Measurements from ENCODE around the gene TTC7B. TPM values are rescaled to one million over a fixed set of nuclear protein-coding genes. Genes with fewer than 3 reads are reported as not detected.

The TTC7B gene
- total RNA-seq, 1 experiment from 2014 or later = 24.2 TPM

DNA sequence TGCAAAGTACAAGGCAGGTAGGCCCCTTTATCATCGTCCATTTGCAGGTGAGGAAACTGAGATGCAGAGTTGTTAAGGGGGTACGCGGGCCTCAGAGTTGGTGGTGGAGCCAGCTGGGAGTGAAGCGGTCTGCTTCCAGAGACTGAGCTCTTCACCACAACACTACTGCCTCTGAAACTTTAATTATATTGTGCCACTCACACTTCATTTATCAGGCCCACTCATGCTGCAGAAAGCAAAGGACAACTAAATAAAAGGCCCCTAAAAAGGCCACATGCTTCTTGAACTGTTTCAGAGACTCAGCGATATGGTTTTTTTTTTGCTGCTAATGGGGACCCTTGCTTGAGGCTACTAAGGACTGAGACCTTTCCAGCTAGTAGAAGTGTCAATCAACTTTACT lies 153.1 kb downstream of the TTC7B start:
- DNase-seq (ENCODE audit: low read depth in 1 of 2, low spot score in 2 of 2) = no peak
- no peaks in the 10 kb centered on the region for H3K9me3 ChIP-seq (replicated peaks)
- no peaks in the 10 kb centered on the region for H3K27me3 ChIP-seq (replicated peaks)
- H3K4me3 ChIP-seq = no peak overlapping the region
- peaks cover 9% of the 10 kb centered on the region for H3K4me1 ChIP-seq (replicated peaks)
- no peaks in the 10 kb centered on the region for H3K36me3 ChIP-seq
- H3K27ac ChIP-seq = no peak overlapping the region

DNA sequence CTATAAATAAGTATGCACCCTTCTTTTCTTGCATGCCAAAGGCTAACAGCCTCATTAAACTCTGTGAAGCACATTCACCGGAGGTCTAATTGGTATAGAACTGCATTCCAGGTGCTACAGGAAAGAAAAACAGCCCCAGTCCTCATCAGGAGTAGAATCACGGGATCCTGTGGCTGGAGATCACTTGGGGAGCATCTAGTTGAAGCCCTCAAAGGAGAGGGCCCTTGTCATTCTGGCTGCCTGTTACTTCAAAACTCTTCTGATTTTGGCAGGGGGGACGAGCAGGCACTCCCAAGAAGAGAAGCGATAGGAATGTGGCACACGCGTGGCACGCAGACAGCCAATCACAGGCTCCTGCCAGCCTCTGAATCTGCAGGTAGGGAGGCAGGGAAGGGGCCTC lies 154.4 kb downstream of the TTC7B start:
- Histone ChIP-seq H3K4me1 (replicated peaks) (peaks cover 10% of the 10 kb centered on the region), H3K36me3 (no peaks in the 10 kb centered on the region), H3K27ac (no peak overlapping the region), H3K27me3 (replicated peaks) (no peaks in the 10 kb centered on the region), H3K9me3 (replicated peaks) (no peaks in the 10 kb centered on the region), H3K4me3 (no peak overlapping the region)
- DNase-seq (ENCODE audit: low read depth in 1 of 2, low spot score in 2 of 2) = no peak

- Histone ChIP-seq H3K4me3 (no peak overlapping the region), H3K9me3 (replicated peaks) (no peaks in the 10 kb centered on the region), H3K27me3 (replicated peaks) (no peaks in the 10 kb centered on the region), H3K27ac (no peak overlapping the region), H3K4me1 (replicated peaks) (peaks cover 10% of the 10 kb centered on the region), H3K36me3 (no peaks in the 10 kb centered on the region)
- DNase-seq (ENCODE audit: low read depth in 1 of 2, low spot score in 2 of 2) = no peak
Observed at GRCh38 chr14:90660865-90661570, 155.2 kb downstream of the TTC7B start.

DNA sequence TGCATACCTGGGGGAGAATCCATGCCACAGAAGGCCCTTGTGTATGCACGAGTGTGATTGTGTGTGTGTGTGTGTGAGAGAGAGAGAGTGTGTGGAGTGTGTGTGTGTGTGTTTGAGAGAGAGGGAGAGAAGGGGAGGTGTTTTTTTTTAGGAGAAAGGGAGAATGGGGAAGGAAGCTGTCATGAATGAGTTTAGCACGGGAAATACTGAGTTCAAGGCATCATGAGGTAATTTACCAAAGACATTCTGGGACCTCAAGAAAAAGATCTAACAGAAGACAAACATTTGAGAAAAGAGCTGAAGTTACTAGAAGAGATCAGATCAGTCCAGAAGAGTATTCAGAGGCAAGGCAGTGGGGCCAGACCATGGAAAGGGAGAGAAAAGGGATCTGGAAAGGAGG lies 157.1 kb downstream of the TTC7B start:
- Histone ChIP-seq H3K27ac (no peak overlapping the region), H3K36me3 (no peaks in the 10 kb centered on the region), H3K27me3 (replicated peaks) (no peaks in the 10 kb centered on the region), H3K4me1 (replicated peaks) (peaks cover 10% of the 10 kb centered on the region), H3K9me3 (replicated peaks) (no peaks in the 10 kb centered on the region), H3K4me3 (no peak overlapping the region)
- no peak for DNase-seq (ENCODE audit: low read depth in 1 of 2, low spot score in 2 of 2)

DNA sequence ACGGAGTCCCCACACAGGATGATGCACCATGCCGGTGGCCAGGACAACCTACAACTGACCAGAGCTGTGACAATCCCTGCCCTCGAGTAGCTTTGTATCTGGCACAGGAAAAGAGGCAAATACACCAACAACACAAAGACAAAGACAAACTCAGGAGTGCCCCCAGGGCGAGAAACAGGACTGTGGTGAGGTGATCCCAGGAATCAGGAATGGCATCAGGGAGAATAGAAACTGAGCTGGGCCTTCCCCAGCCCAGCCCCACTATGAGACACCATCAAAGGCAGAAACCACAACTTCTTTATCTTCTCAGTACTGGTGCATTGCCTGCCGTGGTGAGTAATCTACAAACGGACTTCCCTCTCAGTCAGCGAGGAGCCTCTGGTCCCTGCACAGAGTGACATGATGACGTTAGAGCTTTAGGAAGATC lies 157.7 kb downstream of the TTC7B start:
- no peaks in the 10 kb centered on the region for H3K27me3 ChIP-seq (replicated peaks)
- no peaks in the 10 kb centered on the region for H3K9me3 ChIP-seq (replicated peaks)
- H3K36me3 ChIP-seq = no peaks in the 10 kb centered on the region
- peak; percentile 52 to 61 for DNase-seq (ENCODE audit: low read depth in 1 of 2, low spot score in 2 of 2)
- H3K4me3 ChIP-seq = no peak overlapping the region
- peaks cover 10% of the 10 kb centered on the region for H3K4me1 ChIP-seq (replicated peaks)
- no peak overlapping the region for H3K27ac ChIP-seq

DNA sequence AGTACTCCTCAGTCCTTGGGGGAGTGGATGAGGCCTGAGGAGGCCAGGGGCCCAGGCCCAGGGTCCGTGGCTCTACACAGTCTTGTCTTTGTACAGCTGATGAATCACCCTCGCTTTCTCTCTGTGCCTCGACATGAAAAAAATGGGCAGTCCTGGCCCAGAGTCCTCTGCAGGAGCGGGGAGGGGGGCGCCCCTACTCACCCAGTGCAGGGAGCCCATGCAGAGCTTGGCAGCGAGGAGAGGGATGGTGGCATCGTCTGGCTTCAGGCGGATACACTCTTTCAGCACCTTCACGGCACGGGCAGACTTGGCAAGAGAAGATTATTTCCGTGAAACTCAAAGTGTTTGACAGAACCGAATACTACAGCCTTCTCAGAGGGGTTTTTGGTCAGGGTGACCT lies 159.3 kb downstream of the TTC7B start:
- Histone ChIP-seq H3K27ac (no peak overlapping the region), H3K36me3 (no peaks in the 10 kb centered on the region), H3K4me3 (no peak overlapping the region), H3K27me3 (replicated peaks) (no peaks in the 10 kb centered on the region), H3K4me1 (replicated peaks) (peaks cover 10% of the 10 kb centered on the region), H3K9me3 (replicated peaks) (no peaks in the 10 kb centered on the region)
- DNase-seq (ENCODE audit: low read depth in 1 of 2, low spot score in 2 of 2) = no peak

GRCh38 chr14:90655829-90656228 lies 160.4 kb downstream of the TTC7B start:
- H3K36me3 ChIP-seq = no peaks in the 10 kb centered on the region
- no peak overlapping the region for H3K27ac ChIP-seq

DNA sequence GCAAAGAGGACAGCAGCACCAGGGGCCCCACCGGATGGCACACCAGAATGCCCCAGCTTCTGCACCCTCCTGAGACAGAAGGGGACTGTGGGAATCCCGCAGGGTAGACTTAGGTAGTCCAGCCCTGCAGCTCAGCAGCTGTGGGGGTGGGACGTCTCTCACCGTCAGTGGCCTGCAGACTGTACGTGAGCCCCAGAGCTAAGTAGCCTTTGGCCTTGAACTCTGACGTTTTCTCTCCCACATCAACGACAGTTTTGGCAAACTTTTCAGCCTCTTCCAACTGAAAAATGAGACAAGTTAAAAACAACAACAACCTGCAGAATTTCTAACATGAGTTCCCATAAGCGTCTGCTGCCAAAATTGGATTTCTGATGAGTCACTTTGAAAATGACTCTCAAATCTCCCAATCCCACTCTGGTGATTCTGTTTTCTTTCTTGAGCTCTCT lies 161.4 kb downstream of the TTC7B start:
- Histone ChIP-seq H3K36me3 (no peaks in the 10 kb centered on the region), H3K4me1 (replicated peaks) (peaks cover 10% of the 10 kb centered on the region), H3K9me3 (replicated peaks) (no peaks in the 10 kb centered on the region), H3K27ac (no peak overlapping the region), H3K27me3 (replicated peaks) (no peaks in the 10 kb centered on the region), H3K4me3 (no peak overlapping the region)
- no peak for DNase-seq (ENCODE audit: low read depth in 1 of 2, low spot score in 2 of 2)

More at GRCh38 chr14:90655829-90656228, 160.4 kb downstream of the TTC7B start:
- no peak for DNase-seq (ENCODE audit: low read depth in 1 of 2, low spot score in 2 of 2)
- H3K4me1 ChIP-seq (replicated peaks) = peaks cover 10% of the 10 kb centered on the region
- no peaks in the 10 kb centered on the region for H3K9me3 ChIP-seq (replicated peaks)
- no peak overlapping the region for H3K4me3 ChIP-seq
- H3K27me3 ChIP-seq (replicated peaks) = no peaks in the 10 kb centered on the region

DNA sequence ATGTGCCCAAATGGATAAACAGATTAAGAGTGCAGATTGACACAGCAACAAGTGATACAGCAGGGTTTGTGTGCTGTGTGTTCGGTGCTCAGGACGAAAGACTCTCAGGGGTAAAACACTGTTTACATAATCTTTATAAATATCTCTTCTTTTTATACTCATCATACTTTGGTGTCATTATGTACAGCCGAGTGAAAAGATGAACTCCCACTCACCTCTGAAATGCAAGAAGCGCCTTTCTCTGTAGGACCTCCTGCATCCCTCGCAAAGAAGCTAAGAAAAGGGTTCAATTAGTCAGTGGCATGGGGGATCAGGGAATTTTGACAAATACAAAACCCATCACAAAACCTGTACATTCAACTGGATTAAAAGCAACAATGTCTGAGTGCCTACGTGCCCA lies 163.6 kb downstream of the TTC7B start:
- no peaks in the 10 kb centered on the region for H3K27me3 ChIP-seq (replicated peaks)
- no peaks in the 10 kb centered on the region for H3K9me3 ChIP-seq (replicated peaks)

DNA sequence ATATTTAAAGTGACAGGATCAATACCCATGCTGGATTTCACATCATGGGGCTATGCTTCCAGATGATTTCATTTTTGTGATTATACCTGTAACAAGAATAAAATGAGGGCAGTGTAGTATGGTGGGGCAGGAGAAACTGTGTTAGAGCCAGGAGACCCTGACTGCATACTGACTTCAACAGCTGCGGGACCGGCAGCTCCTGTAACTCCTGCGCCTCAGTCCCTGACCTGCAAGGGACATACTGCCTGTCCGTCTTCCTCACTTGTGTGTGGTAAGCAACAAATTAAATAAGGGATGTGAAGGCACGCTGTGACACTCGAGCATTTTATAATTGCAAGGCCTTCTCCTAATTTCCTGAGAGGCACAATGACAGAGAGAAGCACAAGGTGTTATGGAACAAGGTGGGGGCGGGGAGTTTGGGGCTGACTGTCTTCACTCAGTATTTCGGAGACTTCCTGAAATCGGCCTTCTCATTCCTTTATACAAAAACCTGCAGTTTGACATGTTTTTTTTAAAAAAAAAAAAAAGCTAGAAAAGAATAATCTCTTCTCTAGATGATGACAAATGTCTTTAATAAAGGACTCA lies 164.2 kb downstream of the TTC7B start:
- no peak for DNase-seq (ENCODE audit: low read depth in 1 of 2, low spot score in 2 of 2)
- H3K9me3 ChIP-seq (replicated peaks) = no peaks in the 10 kb centered on the region
- H3K27ac ChIP-seq = no peak overlapping the region
- H3K4me1 ChIP-seq (replicated peaks) = no peaks in the 10 kb centered on the region
- no peaks in the 10 kb centered on the region for H3K36me3 ChIP-seq
- no peak overlapping the region for H3K4me3 ChIP-seq
- H3K27me3 ChIP-seq (replicated peaks) = no peaks in the 10 kb centered on the region

More for the DNA sequence above, 163.6 kb downstream of the TTC7B start:
- DNase-seq (ENCODE audit: low read depth in 1 of 2, low spot score in 2 of 2) = no peak
- no peak overlapping the region for H3K4me3 ChIP-seq
- H3K4me1 ChIP-seq (replicated peaks) = no peaks in the 10 kb centered on the region
- no peaks in the 10 kb centered on the region for H3K36me3 ChIP-seq
- no peak overlapping the region for H3K27ac ChIP-seq

- Histone ChIP-seq H3K4me1 (replicated peaks) (peaks cover 6% of the 10 kb centered on the region), H3K9me3 (replicated peaks) (no peaks in the 10 kb centered on the region), H3K36me3 (no peaks in the 10 kb centered on the region), H3K27ac (no peak overlapping the region), H3K27me3 (replicated peaks) (no peaks in the 10 kb centered on the region), H3K4me3 (no peak overlapping the region)
- no peak for DNase-seq (ENCODE audit: low read depth in 1 of 2, low spot score in 2 of 2)
Observed at GRCh38 chr14:90651271-90651804, 164.9 kb downstream of the TTC7B start.

DNA sequence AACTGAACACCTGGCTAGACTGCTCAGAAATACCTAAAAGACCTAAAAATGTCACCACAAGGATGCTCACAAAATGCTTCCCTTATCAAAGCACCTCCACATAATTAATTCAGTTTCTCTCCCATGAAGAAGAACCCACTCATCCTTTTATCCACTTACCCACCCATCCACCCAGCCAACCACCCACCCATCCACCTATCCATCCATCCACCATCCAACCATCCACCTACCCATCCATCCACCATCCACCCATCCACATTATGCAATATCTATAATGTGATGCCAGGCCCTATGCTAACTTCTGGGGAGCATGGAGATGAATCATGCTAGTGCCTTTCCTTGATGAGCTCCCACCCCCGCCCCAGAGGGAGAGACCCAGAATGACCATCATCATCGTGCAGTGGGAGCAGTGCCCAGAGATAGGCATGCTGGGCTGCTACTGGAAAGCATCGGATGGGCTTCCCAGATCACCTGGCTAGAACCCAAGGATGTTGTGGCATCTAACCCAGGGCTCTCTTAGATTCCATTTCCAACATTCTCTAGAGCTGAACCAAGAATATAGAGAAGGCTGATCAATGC lies 166.6 kb downstream of the TTC7B start:
- peaks cover 14% of the 10 kb centered on the region for H3K4me1 ChIP-seq (replicated peaks)

DNA sequence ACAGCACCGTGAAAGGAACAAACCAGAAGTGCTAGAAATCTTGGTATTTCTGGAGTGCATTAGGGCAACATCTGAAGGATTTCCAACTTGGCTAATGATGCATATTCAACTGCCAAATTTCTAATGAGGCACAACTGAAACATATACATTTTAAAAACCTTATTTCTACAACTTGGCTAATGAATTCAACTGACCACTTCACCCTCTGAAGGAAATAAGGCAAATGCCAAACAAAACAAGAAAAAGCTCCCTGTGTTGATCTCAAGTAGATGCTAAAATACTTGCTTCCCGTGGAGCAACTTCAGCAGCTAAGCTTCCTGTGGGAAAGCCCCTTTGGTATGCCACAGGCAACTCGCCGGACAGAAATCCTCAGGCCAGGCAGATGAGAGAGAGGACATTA lies 167.1 kb downstream of the TTC7B start:
- Histone ChIP-seq H3K27ac (no peak overlapping the region), H3K27me3 (replicated peaks) (no peaks in the 10 kb centered on the region), H3K4me1 (replicated peaks) (peaks cover 14% of the 10 kb centered on the region), H3K9me3 (replicated peaks) (no peaks in the 10 kb centered on the region), H3K36me3 (no peaks in the 10 kb centered on the region), H3K4me3 (no peak overlapping the region)
- no peak for DNase-seq (ENCODE audit: low read depth in 1 of 2, low spot score in 2 of 2)

More for the DNA sequence above, 166.6 kb downstream of the TTC7B start:
- no peak for DNase-seq (ENCODE audit: low read depth in 1 of 2, low spot score in 2 of 2)
- no peaks in the 10 kb centered on the region for H3K9me3 ChIP-seq (replicated peaks)
- H3K27ac ChIP-seq = no peak overlapping the region
- H3K27me3 ChIP-seq (replicated peaks) = no peaks in the 10 kb centered on the region
- H3K4me3 ChIP-seq = no peak overlapping the region
- H3K36me3 ChIP-seq = no peaks in the 10 kb centered on the region

- H3K27me3 ChIP-seq (replicated peaks) = no peaks in the 10 kb centered on the region
- no peaks in the 10 kb centered on the region for H3K36me3 ChIP-seq
- DNase-seq (ENCODE audit: low read depth in 1 of 2, low spot score in 2 of 2) = no peak
- no peak overlapping the region for H3K27ac ChIP-seq
- H3K4me1 ChIP-seq (replicated peaks) = peaks cover 14% of the 10 kb centered on the region
- H3K9me3 ChIP-seq (replicated peaks) = no peaks in the 10 kb centered on the region
- no peak overlapping the region for H3K4me3 ChIP-seq
Observed at GRCh38 chr14:90648421-90648820, 167.8 kb downstream of the TTC7B start.
